CD4-positive, alpha-beta T cell treated with Interleukin-6 for 4 hours (primary cell): ENCODE results near the gene PRR9.
A peak's percentile ranks its signal among the peaks of the same experiment; 100 is the strongest.
"Not testable (repeated sequence)": the region's sequence is repeated elsewhere in the genome, so short reads cannot be mapped to it uniquely, and the experiment has no call there.

Source experiments
- DNase-seq: peaks from one replicate; pipeline ENCODE4 v3.0.0-alpha.2; 2020; ENCODE audit warnings: mixed read lengths

PRR9 gene

GRCh38 chr1:153217212-153217611 lies at the start of gene PRR9:
PRR9 (plus strand) TSS chr1:153217584; CDS start chr1:153218145, 561 bp downstream.
- no peak for DNase-seq

GRCh38 chr1:153168686-153169085 lies 48.7 kb upstream of the PRR9 start:
- no peak for DNase-seq

- DNase-seq, result no peak
Measured at GRCh38 chr1:153174624-153175023, 42.8 kb upstream of the PRR9 start.

- no peak for DNase-seq
Measured at GRCh38 chr1:153178922-153179321, 38.5 kb upstream of the PRR9 start.

- DNase-seq, result no peak
Measured at GRCh38 chr1:153180556-153180955, 36.8 kb upstream of the PRR9 start.

GRCh38 chr1:153188301-153188700 lies 29.1 kb upstream of the PRR9 start:
- DNase-seq, result not testable (repeated sequence)

GRCh38 chr1:153190373-153190772 lies 27.0 kb upstream of the PRR9 start:
- no peak for DNase-seq

- DNase-seq, result no peak
Measured at GRCh38 chr1:153192697-153193096, 24.7 kb upstream of the PRR9 start.

GRCh38 chr1:153194331-153195050 lies 22.9 kb upstream of the PRR9 start:
- DNase-seq, result no peak

- no peak for DNase-seq
Measured at GRCh38 chr1:153195216-153195615, 22.2 kb upstream of the PRR9 start.

GRCh38 chr1:153202006-153202405 lies 15.4 kb upstream of the PRR9 start:
- no peak for DNase-seq

GRCh38 chr1:153203130-153203529 lies 14.3 kb upstream of the PRR9 start, which contains the start of gene LELP1:
LELP1 (plus strand) TSS chr1:153203430; CDS start chr1:153204708, 1,278 bp downstream.
- DNase-seq, result no peak

GRCh38 chr1:153206631-153207030 lies 10.8 kb upstream of the PRR9 start:
- no peak for DNase-seq

- no peak for DNase-seq
Measured at GRCh38 chr1:153210206-153210605, 7.2 kb upstream of the PRR9 start.

GRCh38 chr1:153212201-153212600 lies 5.2 kb upstream of the PRR9 start:
- no peak for DNase-seq

GRCh38 chr1:153213519-153213918 lies 3.9 kb upstream of the PRR9 start:
- DNase-seq, result no peak

GRCh38 chr1:153217744-153218416 lies 496 bp downstream of the PRR9 start:
- DNase-seq, result no peak

- DNase-seq, result no peak
Measured at GRCh38 chr1:153220606-153221303, 3.4 kb downstream of the PRR9 start.

- DNase-seq, result peak; percentile 29
Measured at GRCh38 chr1:153223040-153223891, 5.9 kb downstream of the PRR9 start.

- no peak for DNase-seq
Measured at GRCh38 chr1:153227810-153228209, 10.4 kb downstream of the PRR9 start.

- no peak for DNase-seq
Measured at GRCh38 chr1:153228491-153228890, 11.1 kb downstream of the PRR9 start.

- not testable (repeated sequence) for DNase-seq
Measured at GRCh38 chr1:153229076-153229829, 11.9 kb downstream of the PRR9 start.
